Nephron (organoid): ENCODE data around the gene FABP7.

ENCODE experiments used
- H3K27ac Mint-ChIP-seq, 3 experiments: 2 replicates each; pipeline ENCODE4 v1.8.0; 2020; ENCODE audit warnings: mixed read lengths in 3 of 3, mild to moderate bottlenecking in 2 of 3, moderate library complexity in 1 of 3
- H3K27me3 Mint-ChIP-seq: 2 replicates; pipeline ENCODE4 v1.8.0; 2021; ENCODE audit warnings: low read depth, mild to moderate bottlenecking, moderate library complexity, mixed read lengths
- H3K36me3 Mint-ChIP-seq: 2 replicates; pipeline ENCODE4 v1.8.0; 2020; ENCODE audit warnings: low read depth, mixed read lengths
- H3K4me1 Mint-ChIP-seq: 2 replicates; pipeline ENCODE4 v1.8.0; 2020; ENCODE audit warnings: mixed read lengths
- H3K4me3 Mint-ChIP-seq, 3 experiments: 2 replicates each; pipeline ENCODE4 v1.8.0; 2020; ENCODE audit warnings: mild to moderate bottlenecking in 3 of 3, mixed read lengths in 3 of 3, moderate library complexity in 2 of 3
- H3K9me3 Mint-ChIP-seq: 2 replicates; pipeline ENCODE4 v1.8.0; 2020; ENCODE audit warnings: mixed read lengths
- CTCF ChIP-seq, 3 experiments: fragments of 200-600 bp; sonication (generic); IDR thresholded peaks; one replicate each; pipeline ENCODE4 v1.5.0; 2021; ENCODE audit warnings: antibody characterized with exemption in 3 of 3; ENCODE audit not compliant: unreplicated experiment in 3 of 3

Gene FABP7

GRCh38 chr6:122825163-122825562 is 45.6 kb downstream of the FABP7 start:
- Mint-ChIP-seq H3K27me3 (no peaks in the 10 kb centered on the region), H3K36me3 (no peaks in the 10 kb centered on the region)
- no peak for TF ChIP-seq CTCF (IDR thresholded peaks at IDR 0.05; ENCODE audit: unreplicated experiment in 3 of 3)

GRCh38 chr6:122829456-122829855 is 49.9 kb downstream of the FABP7 start:
- Mint-ChIP-seq H3K27me3 (no peaks in the 10 kb centered on the region), H3K27ac (no peak overlapping the region), H3K9me3 (no peaks in the 10 kb centered on the region), H3K36me3 (no peaks in the 10 kb centered on the region), H3K4me1 (no peaks in the 10 kb centered on the region), H3K4me3 (no peak overlapping the region)
- no peak for TF ChIP-seq CTCF (IDR thresholded peaks at IDR 0.05; ENCODE audit: unreplicated experiment in 3 of 3)

More at GRCh38 chr6:122825163-122825562, 45.6 kb downstream of the FABP7 start:
- Mint-ChIP-seq H3K27ac (peak overlapping the region in 1 of 3 experiments; percentile 30), H3K4me3 (no peak overlapping the region), H3K4me1 (no peaks in the 10 kb centered on the region), H3K9me3 (no peaks in the 10 kb centered on the region)

- Mint-ChIP-seq H3K9me3 (no peaks in the 10 kb centered on the region), H3K27ac (no peak overlapping the region), H3K4me1 (no peaks in the 10 kb centered on the region), H3K36me3 (no peaks in the 10 kb centered on the region), H3K4me3 (no peak overlapping the region), H3K27me3 (no peaks in the 10 kb centered on the region)
- TF ChIP-seq CTCF (IDR thresholded peaks at IDR 0.05; ENCODE audit: unreplicated experiment in 3 of 3), result no peak
Measured at GRCh38 chr6:122831511-122831910, 52.0 kb downstream of the FABP7 start.

- TF ChIP-seq CTCF (IDR thresholded peaks at IDR 0.05; ENCODE audit: unreplicated experiment in 3 of 3), result no peak
- H3K27ac Mint-ChIP-seq, result no peak overlapping the region
- no peaks in the 10 kb centered on the region for H3K9me3 Mint-ChIP-seq
- H3K4me1 Mint-ChIP-seq, result no peaks in the 10 kb centered on the region
- no peak overlapping the region for H3K4me3 Mint-ChIP-seq
- no peaks in the 10 kb centered on the region for H3K36me3 Mint-ChIP-seq
- H3K27me3 Mint-ChIP-seq, result no peaks in the 10 kb centered on the region
Measured at GRCh38 chr6:122832459-122832858, 52.9 kb downstream of the FABP7 start.

- Mint-ChIP-seq H3K27me3 (no peaks in the 10 kb centered on the region), H3K36me3 (no peaks in the 10 kb centered on the region), H3K9me3 (no peaks in the 10 kb centered on the region), H3K27ac (no peak overlapping the region), H3K4me3 (no peak overlapping the region), H3K4me1 (no peaks in the 10 kb centered on the region)
- TF ChIP-seq CTCF (IDR thresholded peaks at IDR 0.05; ENCODE audit: unreplicated experiment in 3 of 3), result no peak
Measured at GRCh38 chr6:122833021-122833491, 53.5 kb downstream of the FABP7 start.
